HCEC 1CT (cell line): ENCODE measurements around the gene TULP1.
"Not testable (repeated sequence)": the region's sequence is repeated elsewhere in the genome, so short reads cannot be mapped to it uniquely, and the experiment has no call there.

ENCODE experiments used
- DNase-seq: peaks from one replicate; pipeline ENCODE4 v3.0.0-alpha.2; 2017

Gene TULP1

GRCh38 chr6:35519313-35520015 lies 6.8 kb upstream of the TULP1 start:
- DNase-seq = no peak

DNA sequence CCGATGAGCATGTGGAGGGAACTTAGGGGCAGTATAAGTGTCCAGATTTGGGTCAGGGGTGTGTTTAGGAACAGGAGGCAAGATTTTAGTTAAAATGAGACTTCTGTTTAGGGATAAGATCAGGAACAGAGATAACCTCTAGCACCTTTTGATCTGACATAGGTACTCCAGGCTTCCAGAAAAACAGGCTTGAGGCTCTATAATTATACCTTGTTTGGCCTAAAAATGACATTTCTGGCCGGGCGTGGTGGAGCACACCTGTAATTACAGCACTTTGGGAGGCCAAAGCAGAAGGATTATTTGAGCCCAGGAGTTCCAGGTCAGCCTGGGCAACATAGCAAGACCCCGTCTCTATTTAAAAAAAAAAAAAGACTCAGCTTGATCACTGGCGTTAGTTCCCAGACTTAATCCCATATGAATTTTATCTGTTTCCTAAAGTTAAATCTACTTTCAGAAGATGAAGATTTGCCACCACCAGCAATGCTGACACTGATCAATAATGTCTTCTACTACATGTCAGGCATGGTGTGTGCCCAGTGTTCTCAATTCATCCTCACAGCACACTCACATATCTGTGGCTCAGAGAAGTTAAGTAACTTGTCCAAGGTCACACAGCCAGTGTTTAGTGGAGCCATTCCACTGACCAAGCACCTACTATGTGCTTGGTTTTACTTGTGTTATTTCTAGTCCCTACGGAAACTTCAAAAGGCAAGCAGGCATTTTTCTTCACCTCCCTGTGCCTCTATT lies 6.0 kb upstream of the TULP1 start:
- DNase-seq = no peak

DNA sequence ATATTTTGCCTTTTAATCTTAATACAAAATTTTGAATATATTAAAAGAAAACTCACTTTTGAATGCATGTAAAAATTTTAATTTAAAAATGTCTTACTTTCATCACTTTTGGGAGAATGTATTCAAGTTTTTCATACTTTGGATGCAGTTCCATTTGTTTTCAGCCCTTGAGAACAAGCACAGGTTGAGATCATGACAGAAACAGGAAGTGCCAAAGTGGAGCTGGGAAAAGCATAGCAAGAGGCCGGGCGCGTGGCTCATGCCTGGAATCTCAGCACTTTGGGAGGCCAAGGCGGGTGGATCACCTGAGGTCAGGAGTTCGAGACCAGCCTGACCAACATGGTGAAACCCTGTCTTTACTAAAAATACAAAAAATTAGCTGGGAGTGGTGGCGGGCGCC lies 5.3 kb upstream of the TULP1 start:
- not testable (repeated sequence) for DNase-seq

DNA sequence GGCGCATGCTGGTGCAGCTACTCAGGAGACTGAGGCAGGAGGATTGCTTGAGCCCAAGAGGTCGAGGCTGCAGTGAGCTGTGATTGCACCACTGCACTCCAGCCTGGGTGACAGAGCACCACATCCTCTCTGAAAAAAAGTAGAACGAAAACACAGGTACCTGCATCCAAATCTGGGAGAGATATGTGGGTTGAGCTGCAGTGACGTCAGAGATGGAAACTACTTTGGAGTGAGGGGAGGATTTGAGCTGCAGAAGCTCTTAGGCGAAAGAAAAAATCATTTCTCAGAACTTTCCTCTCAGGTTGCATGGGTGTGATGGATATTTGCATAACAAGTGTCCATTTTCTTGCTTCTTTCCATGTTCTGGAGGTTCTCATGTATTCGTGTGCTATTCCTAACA lies 4.0 kb upstream of the TULP1 start:
- DNase-seq = no peak

- not testable (repeated sequence) for DNase-seq
Measured at GRCh38 chr6:35515939-35516338, 3.2 kb upstream of the TULP1 start.

DNA sequence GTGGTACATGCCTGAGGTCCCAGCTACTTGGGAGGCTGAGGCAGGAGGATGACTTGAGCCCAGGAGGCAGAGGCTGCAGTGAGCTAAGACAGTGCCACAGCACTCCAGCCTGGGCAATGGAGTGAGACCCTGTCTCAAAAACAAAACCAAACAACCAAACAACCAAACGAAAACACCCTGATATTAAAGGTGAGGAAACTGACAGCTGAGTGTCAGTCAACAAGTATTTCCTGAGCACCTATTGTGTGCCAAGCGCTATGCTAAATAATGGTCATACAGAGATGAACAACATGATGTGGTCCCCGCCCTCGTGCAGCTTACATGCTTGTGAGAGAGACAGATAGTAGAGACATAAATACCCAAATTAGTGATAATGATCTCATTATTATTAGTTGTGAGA lies 1.9 kb upstream of the TULP1 start:
- DNase-seq = no peak

DNA sequence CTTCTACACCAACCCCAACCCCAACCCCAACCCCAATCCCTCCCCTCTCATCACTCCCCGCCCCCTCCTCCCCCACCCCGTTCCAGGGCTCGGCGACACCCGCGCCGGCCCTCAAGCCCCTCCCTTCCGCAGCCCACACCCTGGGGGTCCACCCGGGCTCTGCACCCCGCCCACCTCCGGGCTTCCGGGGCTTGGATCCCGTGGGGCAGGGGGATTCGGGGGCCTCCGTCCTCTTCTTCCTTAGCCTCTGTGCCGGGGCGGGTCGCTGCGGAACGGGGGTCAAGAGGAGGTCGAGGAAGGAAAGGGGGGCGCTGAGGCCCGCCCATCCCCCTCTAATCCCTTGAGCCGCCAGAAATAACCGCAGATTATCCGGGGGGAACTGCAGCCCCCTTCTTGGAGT lies 690 bp downstream of the TULP1 start:
- no peak for DNase-seq

- no peak for DNase-seq
Measured at GRCh38 chr6:35511562-35511941, 1.1 kb downstream of the TULP1 start.

DNA sequence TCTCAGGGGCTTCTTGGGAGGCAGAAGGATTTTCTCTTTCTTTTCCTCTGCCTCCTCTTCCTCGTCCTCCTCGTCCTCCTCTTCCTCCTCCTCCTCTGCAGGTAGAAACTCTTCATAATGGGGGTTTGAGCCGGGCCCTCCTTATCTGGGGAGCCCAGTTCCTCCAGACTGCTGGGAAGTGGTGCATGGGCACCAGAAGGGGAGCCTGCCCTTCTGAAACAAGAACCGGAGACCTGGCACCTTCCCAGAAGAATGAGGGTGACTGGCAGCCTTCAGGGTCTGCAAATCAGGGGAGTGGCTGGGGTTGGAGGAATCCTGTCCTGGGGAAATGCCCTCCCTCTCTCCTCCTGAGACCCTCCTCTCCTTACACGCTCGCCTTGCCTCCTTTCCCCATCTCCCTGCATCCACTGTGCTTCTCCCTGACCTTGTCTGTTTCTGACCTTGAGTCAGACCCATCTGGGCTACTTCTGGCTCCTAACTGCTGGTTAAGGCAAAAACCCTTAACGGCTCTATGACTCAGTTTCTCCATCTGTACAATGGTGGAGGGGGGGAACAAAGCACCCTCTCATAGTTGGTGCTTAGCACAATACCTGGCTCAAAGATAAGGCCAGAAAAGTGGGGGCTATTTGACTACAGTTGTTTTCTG lies 1.7 kb downstream of the TULP1 start:
- no peak for DNase-seq

DNA sequence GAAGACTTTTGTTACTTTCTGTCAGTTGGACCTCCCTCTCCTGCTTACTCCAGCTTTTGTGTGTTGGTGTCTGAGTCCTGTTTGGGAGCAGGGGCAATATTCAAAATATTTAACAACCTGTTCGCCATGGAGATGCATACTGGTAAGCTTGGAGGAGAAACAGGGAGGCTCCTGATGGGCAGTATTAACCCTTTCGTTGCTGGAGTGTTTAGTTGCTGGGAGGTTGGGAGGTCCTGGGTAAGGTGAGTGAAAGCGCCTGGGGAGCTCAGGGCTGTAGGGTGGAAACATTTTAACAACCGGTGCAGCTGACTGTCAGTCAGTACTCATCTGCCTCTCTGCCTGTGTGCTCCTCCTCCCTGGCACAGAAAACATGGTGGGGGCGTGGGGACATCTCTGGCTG lies 4.2 kb downstream of the TULP1 start:
- no peak for DNase-seq

DNA sequence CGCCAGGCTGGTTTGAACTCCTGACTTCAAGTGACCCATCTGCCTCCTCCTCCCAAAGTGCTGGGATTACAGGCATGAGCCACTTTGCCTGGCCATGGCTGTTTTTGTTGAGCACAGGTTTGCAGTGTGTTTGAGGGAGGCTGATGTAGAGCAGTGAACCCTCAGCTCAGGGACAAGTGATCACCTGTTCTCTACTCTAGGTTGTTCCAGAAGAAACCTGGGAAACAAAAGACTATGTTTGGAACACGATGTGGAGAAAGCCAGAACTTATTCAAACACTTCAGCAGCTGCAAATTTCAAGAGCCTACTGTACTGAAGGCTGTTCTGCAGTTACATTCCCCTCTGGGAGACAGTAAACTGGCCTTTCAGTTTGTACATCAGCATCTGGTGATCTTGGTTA lies 4.7 kb downstream of the TULP1 start:
- DNase-seq = no peak

GRCh38 chr6:35507221-35507620 lies 5.5 kb downstream of the TULP1 start:
- no peak for DNase-seq

DNA sequence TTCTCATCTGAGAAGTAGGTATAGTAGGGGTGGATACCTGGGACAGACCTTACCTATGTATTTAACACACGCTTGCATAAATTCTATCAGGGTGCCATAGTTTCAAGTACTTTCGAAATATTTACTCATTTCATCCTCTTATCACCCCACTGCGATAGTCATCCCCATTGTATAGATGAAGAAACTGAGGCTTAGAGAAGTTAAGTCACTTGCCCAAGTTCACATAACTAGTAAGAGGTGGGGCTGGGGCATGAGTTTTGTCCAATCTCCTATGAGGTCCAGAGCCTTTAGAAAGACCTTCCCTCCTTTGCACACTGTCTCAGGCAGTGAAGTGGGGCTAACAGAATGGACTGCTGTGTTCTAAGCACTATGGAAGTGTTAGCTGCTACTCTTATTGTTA lies 6.2 kb downstream of the TULP1 start:
- DNase-seq = no peak

- DNase-seq = no peak
Measured at GRCh38 chr6:35505999-35506412, 6.7 kb downstream of the TULP1 start.

DNA sequence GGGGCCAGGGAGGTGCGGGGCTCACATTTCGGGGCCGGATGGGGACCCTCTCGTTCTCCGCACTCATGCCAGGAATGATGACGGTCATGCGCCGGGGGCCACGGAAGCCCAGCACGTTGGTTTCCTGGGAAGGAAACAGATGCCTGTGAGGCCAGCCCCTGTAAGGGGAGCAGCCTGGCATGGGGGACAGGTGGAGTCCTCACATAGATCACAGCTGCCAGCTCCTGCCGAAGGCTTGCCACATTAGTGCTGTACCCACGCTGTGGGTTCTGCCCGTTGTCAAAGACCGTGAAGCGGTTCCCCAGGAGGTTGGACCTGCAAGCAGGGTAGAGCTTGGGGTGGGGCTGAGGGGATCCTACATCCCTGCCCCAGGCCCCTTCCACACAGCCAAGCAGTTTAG lies 9.2 kb downstream of the TULP1 start:
- no peak for DNase-seq

- no peak for DNase-seq
Measured at GRCh38 chr6:35501784-35502183, 10.9 kb downstream of the TULP1 start.

GRCh38 chr6:35500782-35501181 lies 11.9 kb downstream of the TULP1 start:
- peak; percentile 73 for DNase-seq

DNA sequence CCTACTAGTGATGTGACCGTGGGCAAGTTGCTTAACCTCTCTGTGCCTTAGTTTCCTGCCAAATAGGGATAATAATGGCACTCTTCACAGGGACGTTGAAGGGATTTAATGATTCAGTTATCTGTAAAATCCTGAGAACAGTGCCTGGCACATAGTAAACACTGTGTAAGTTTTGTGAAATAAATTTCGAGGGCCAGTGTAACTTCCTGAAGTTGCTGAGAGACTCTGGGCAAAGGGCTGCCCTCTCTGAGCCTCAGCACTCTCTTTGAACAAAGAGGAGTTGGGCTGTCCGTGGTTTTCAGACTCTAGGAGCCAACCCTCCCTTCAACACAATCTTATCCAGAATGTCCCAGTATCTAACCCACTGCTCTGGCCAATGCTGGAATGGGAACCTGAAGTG lies 13.3 kb downstream of the TULP1 start:
- DNase-seq = no peak

- DNase-seq = peak; percentile 47
Measured at GRCh38 chr6:35498422-35499067, 14.2 kb downstream of the TULP1 start.

GRCh38 chr6:35497571-35498421 lies 14.9 kb downstream of the TULP1 start:
- peak; percentile 98 for DNase-seq

DNA sequence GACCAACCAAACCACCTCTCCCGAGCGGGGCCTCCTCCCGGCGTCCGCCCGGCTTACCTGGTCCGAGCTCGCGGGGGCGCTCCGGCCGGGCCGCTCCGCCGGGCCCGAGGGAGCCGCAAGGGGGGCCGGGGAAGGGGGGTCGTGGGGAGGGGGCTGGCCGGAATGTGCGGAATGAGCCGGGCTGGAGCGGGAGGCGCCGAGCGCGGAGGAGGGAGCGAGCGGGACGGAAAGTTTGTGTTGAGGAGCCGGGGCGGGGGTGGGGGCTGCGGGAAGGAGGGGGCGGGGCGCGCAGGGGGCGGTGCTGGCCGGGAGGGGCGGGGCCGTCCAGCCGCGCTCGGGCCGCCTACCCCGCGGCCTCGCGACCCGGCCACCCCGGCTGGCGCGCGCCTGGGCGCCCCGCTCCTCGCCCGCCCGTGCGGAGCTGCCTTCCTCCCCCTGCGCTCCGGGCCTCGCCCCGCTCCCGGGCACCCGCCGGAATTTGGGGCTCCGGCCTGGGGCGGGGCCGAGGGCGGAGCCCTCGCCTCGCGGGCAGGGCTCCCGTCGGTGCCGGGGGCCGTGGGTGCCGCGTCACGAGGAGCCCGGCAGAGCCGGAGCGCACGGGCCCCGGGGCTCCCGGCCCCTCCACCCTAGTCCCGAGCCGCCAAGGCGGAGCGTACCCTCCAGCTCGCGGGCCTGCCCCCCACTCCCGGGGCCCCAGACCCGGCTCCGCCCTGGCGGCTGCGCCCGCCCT lies 15.7 kb downstream of the TULP1 start, which contains the start of gene TEAD3:
TSS of gene TEAD3 (minus strand) at position 239 of the 730 bp plus-strand sequence.
- peak; percentile 94 for DNase-seq
